ENCODE measurements around the gene PDCD1LG2.
"Not testable (repeated sequence)": the region's sequence is repeated elsewhere in the genome, so short reads cannot be mapped to it uniquely, and the experiment has no call there.

The PDCD1LG2 gene

DNA sequence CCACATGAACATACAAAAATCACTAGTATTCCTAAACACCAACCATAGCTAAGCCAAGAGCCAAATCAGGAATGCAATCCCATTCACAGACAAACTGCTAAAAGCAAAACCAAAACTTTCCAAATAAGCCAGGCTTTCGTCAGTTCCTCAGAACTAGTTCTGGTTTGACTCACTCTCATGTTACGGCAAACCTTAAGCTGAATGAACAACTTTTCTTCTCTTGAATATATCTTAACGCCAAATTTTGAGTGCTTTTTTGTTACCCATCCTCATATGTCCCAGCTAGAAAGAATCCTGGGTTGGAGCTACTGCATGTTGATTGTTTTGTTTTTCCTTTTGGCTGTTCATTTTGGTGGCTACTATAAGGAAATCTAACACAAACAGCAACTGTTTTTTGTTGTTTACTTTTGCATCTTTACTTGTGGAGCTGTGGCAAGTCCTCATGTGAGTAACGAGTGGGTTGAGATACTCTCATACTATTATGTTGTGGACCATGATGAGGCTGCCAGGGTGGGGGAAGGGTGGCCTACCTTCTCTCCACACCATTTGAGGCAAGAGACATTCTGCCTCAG is at the start of gene PDCD1LG2:
Gene PDCD1LG2, plus strand, starts transcription at position 172 of the 572 bp plus-strand sequence. CDS start 12,016 bp downstream, outside the sequence.
- peak; percentile 62 for DNase-seq (ENCODE audit: low spot score)

DNA sequence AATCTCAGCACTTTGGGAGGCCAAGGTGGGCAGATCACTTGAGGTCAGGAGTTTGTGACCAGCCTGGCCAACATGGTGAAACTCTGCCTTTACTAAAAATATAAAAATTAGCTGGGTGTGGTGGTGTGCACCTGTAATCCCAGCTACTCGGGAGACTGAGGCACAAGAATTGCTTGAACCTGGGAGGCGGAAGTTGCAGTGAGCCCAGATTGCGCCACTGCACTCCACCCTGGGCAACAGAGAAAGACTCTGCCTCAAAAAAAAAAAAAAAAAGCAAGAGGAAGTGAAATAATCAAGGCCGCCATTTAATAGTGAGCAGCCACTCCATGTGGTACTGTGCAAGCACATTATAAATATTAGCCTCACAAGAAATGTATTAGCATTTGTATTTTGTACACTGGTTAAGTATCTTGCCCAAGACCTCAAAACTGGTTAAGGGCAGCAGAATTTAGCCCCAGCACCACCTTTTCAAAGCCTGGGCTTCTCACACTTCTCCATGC is 45.5 kb upstream of the PDCD1LG2 start:
- not testable (repeated sequence) for DNase-seq (ENCODE audit: low spot score)

DNA sequence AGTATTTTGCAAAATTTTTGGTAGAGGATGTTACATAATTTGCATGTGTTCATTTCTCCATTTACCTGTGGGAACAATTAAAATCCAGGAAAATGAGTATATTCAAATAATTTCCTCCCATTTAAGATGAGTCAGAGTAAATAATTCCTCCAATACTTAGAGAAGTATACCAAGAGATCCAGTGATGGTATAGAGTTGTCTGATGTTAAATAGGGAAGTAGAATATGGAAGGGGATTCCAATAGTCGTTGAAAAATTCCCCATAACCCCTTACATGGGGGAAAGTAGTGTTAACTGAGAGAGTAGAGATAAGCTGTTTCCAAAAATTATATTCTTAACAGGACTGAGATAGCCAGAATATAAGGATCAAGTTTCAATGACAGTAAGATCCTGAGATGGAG is 44.3 kb upstream of the PDCD1LG2 start:
- no peak for DNase-seq (ENCODE audit: low spot score)

DNA sequence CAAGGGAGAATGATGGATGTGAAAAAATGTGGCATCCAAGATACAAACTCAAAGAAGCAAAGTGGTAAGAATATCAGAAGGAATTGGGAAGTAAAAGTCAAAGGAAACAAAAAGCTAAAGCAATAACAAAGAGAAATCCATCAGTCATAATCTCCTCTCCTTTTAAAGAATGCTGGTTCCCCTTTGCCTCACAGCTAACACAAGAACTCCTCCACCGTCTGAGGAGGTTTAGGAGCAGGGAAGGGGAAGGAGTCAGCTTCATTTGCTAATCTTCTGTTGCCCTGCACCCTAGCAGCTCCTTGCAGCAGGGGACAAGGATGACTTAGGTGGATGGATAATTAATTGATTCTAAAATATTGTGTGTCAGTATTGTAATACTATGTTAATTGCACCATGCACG is 43.6 kb upstream of the PDCD1LG2 start:
- no peak for DNase-seq (ENCODE audit: low spot score)

DNA sequence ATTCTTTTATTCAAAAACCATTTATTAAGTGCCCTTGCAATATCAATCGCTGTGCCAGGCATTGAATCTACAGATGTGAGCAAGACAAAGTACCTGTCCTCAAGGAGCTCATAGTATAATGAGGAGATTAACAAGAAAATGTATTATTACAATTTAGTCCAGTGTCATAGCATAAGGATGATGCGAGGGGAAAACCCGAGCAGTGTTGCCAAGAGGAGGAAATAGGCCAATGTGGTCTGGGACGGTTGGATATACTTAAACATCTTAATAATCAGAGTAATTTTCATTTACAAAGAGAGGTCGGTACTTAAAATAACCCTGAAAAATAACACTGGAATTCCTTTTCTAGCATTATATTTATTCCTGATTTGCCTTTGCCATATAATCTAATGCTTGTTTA is 41.5 kb upstream of the PDCD1LG2 start:
- no peak for DNase-seq (ENCODE audit: low spot score)

DNA sequence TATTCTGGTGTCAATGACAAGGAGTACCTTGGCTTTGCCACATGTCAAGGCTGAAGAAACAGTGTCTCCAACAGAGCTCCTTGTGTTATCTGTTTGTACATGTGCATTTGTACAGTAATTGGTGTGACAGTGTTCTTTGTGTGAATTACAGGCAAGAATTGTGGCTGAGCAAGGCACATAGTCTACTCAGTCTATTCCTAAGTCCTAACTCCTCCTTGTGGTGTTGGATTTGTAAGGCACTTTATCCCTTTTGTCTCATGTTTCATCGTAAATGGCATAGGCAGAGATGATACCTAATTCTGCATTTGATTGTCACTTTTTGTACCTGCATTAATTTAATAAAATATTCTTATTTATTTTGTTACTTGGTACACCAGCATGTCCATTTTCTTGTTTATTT is 40.2 kb upstream of the PDCD1LG2 start:
- DNase-seq (ENCODE audit: low spot score) = no peak

DNA sequence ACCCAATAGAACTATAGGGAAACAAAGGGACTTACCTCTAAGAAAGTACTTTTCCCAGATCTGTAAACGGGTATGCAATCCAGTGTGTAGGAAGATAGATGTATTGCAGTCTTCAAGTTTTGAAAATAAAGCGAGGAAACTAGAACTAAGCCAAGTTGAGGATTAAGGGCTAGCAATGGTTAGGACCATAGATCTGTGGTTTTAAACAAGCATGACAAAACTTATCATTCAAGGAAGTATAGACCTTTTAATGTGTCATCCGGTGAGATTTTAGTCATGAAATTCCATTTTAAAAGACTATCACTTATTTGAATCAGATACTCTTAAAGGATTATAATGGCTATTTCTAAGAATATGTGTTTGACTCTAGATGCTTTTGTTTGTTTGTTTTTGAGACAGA is 39.5 kb upstream of the PDCD1LG2 start:
- no peak for DNase-seq (ENCODE audit: low spot score)

DNA sequence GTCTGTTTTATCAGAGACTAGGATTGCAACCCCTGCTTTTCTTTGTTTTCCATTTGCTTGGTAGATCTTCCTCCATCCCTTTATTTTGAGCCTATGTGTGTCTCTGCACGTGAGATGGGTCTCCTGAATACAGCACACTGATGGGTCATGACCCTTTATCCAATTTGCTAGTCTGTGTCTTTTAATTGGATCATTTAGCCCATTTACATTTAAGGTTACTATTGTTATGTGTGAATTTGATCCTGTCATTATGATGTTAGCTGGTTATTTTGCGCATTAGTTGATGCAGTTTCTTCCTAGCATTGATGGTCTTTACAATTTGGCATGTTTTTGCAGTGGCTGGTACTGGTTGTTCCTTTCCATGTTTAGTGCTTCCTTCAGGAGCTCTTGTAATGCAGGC is 34.7 kb upstream of the PDCD1LG2 start:
- DNase-seq (ENCODE audit: low spot score) = not testable (repeated sequence)

DNA sequence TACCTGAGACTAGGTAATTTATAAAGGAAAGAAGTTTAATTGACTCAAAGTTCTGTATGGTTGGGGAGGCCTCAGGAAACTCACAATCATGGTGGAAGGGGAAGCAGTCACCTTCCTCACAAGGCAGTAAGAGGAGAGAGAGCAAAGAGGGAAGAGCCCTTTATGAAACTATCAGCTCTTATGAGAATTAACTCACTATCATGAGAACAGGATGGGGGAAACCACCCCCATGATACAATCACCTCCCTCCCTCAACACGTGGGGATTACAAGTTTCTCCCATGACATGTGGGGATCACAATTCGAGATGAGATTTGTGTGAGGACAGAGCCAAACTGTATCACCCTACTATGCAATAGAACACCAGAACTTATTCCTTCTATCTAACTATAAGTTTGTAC is 32.1 kb upstream of the PDCD1LG2 start:
- no peak for DNase-seq (ENCODE audit: low spot score)

DNA sequence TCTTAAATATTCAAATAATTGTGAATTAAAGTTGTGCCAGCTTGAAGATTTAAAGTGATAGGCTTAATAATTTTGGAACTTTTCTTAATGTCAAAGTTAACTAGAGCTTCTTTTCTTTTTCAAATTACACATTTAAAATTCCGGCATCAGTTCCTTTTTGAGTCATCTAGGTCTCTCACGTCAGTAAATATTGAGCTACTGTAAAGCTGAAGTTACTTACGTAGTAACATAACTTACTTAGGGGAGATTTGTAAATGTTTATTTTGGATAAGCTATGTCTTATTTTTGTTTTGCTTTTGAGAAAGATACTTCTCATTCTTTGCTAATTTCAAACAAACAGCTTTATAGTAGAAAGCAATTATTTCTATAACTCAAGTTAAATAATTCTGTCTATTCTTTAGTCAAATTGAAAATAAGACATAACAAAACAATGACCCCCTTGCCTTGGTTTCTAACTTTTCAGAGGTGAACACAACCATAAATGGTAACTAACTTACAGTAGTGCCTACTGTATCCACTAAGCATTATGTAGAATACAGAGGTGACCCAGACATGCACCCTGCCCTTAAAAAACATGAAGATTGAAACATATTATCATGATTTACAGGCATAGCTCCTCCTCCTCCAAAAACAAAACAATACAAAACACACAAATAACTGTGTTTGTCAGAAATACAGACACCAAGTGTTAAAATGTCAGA is 30.2 kb upstream of the PDCD1LG2 start:
- no peak for DNase-seq (ENCODE audit: low spot score)

DNA sequence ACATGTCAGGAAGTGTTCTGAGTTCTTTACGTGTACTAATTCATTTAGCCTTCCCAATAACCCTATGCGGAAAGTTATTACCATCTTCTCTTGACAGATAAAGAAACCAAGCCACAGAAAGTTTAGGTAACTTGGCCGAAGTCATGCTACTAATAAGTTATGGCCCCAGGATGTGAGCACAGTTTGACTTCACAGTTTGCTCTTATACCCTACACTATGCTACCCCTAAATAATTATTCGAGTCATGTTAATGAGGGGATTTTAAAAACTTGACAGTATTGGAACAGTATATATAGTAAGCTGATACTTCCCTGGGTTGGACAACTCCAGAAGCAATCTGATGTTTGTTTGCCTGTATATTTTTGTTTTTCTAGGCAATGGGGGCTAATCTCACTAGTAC is 29.4 kb upstream of the PDCD1LG2 start:
- DNase-seq (ENCODE audit: low spot score) = no peak

DNA sequence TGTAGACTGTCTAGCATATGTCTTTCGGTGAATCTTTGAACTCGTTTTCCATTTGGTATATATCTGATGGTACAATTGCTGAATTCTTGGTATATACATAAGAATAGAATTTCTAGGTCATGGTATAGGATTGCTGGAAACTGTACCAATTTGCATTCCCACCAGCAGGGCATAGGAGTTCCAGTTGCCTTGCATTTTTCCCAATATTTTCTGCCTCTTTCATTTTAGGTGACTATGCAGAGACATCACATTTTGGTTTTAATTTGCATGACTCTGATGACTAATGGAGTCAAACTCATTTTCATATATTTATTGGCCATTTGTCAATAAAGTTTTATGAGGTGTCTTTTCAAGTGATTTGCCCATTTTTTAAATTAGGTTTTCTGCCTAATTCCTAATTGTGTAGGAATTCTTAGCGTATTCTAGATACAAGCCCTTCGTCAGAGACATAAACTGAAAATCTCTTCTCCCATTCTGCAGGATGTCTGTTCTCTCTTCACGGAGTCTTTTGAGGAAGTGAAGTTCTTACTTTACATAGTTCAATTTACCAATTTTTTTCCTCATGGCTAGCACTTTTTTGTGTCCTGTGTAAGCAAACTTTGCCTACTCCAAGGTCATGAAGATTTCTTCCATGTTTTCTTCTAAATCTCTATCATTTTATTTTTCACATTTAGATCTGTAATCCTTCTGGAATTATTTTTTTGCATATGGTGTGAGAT is 28.9 kb upstream of the PDCD1LG2 start:
- no peak for DNase-seq (ENCODE audit: low spot score)

DNA sequence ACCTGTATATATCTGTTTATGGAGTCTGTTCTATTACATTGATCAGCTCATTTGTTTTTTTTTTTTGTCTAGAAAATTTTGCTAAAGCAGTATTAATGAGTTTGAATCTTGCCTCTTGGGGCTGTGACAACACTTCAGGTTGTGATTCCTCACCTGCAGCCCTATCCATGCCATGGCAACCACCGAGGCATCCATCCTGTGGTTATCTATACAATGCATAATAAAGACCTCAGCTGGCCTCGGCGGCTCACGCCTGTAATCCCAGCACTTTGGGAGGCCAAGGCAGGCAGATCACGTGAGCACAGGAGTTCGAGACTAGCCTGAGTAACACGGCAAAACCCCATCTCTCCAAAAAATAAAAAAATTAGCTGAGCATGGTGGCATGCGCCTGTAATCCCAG is 28.1 kb upstream of the PDCD1LG2 start:
- no peak for DNase-seq (ENCODE audit: low spot score)

DNA sequence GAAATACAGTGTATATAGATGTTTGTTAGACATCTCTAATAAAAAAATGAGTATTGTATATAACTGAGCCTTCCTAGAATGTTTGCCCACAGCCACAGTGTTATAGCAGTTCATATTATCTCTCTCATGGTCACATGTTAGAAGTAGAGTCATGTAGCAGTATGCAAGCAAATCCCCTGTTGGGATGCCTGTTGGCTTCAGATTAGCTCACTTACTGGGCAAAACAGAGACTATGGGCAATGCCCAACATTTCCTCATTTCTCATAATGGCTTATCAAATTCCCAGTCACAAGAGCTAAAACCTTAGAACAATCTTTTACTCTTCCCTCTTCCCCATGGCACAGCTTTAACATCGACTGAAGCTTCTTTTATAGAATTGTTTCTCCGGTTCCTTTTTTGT is 27.0 kb upstream of the PDCD1LG2 start:
- DNase-seq (ENCODE audit: low spot score) = no peak

DNA sequence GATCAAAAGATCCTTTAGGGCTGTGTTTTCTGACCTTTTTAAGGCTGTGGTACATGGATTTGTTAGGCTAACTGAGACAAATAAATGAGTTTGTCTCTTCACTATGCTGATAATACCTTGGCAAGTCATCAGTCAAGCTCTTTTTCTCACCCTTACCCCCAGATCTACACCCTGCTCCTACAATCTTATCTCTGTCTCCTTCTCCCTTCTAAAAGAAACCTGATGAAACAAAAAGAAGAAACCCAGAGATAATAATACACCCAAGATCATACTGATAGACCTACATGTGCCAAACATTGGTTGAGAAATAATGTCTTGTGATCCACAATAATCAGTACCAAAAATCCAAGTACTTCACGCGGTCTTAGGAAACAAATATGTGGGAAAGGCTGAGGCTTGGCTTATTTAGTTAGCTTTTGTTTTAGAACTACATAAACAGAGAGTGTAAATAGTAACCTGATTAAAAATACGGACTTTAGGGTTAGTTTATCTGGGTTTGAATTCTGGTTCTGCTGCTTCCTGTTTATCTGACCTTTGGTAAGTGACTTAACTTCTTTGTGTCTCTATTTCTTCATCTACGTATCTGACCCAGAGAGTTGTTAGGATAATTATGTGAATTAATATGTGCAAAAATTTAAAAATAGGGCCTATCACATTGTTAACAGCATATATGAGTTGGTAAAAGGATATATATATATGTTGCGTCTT is 24.8 kb upstream of the PDCD1LG2 start:
- DNase-seq (ENCODE audit: low spot score) = no peak

DNA sequence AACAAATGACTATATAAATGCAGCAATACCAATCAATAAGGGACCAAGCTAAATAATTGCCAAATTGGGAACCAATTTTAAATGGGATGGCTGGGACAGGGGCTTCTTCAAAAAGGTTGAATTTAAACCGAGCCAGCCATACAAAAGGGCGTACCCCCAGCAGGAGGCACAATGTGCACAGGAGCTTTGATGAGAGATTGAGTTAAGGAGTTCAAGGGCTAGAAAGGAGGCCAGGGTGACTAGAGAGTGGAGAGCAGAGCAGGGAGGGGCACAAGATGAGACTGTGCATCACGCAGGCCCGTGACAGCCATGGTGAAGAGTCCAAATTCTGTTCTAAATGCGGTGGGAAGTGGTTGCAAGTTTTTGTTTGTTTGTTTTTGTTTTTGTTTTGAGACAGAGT is 23.3 kb upstream of the PDCD1LG2 start:
- DNase-seq (ENCODE audit: low spot score) = no peak

DNA sequence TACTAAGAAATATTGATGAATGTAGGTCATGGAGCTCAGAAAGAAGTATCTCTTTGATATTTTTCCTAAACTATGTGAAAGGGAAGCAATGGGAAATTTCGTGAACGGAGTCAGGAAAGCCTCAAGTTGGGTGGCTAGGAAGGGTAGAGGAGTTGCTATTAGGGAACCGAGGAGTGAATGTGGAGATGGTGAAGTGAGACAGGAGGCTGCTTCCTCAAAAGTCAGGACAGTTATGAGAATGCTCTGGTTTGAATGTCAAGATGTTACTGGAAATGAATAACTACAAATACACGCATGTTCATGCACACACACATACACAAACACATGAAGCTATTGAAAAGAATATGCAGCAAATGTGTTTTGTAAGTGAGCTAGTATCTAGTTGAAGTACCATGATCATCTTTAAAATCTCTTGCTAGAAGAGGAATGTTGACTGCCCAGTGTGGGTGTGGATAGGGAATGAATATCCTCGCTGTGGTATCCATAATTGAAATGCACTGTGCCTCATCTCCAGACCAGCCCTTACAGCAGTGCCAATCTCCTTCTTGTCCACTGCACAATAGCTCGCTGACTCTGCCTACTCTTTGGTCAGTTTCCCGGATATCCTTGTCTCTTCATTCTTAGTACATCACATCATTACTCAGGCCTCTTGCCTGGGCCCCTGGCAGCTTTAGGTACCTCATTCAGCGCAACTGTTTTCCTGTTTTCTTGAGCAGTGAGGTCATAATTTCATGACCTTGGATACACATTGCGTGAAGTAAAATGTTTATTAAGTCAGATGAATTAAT is 21.9 kb upstream of the PDCD1LG2 start:
- no peak for DNase-seq (ENCODE audit: low spot score)

DNA sequence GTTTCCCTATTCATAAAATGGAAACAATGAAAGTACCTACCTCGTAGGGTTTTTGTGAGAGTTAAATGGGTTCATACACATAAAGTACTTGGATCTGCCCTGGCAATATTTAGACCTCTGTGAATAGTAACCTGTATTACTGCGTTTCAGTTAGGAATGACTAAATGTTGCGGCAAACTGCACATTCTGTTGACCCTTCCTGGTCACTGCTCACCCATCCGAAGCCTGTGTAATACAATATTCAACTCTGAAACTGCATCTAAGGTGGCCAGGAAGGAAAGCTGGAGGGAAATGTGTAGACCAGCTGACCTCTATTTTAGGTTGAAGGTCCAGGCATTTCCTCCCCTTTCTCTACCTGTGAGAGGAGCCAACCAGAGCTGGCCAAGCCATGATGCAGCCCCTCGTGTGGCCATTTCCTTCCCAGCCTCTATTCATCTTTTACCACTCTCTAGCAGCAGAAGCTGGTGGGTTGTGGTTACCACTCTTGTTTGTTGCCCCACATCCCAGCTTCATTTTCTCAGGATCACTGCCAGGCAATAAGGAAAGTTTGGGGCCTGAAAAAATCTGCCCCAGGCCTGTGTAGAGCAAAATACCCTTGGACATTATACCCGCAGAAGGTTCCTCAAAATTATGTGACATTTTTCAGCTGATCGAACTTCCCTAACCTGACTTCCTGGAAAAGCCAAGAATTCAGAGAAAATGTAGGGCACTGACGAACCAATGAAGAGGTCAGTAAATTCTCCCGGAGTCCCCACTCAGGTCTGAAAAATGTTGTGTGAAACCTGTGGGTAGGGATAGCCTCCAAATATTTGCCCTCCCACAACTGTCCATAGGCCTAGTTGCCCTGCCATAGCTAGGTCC is 20.5 kb upstream of the PDCD1LG2 start:
- no peak for DNase-seq (ENCODE audit: low spot score)

DNA sequence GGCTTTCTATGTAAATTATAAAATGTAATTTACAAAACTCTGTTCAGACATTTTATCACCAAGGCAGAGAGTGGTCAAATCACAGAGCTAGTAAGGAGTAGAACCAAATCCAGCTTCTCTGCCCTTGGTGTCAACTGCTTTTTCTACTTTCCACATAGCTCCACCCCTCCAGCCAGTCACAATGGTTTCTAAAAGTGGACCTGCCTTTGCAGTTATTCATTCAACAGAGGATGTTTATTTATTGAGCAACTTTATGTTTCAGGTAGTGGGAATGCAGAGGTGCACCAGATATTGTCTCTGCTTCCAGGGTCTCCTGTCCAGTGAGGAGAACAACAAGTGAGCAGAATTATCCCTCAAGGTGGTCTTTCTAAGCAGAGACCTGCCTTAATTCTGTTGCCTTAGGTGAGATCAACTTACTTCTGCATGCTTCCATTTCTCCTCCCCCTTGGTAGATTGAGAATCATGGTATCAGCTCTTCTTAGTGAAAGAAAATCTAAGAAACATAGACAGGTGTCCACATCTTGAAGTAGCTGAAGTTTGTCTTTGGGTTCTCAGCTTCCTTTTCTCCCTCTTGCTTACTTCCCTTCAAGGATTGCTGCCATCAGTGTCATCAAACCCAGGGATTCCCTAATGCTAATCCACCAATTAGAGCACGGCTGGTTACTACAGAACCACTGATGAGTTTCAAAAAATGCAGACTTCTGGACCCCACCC is 17.2 kb upstream of the PDCD1LG2 start:
- no peak for DNase-seq (ENCODE audit: low spot score)
